GM21367 (cell line): ENCODE measurements around the gene HNRNPC.
"Not testable (repeated sequence)": the region's sequence is repeated elsewhere in the genome, so short reads cannot be mapped to it uniquely, and the experiment has no call there.

ENCODE experiments used
- ATAC-seq: cut with Tn5 transposase; IDR thresholded peaks from one replicate; pipeline ENCODE4 v1.9.1; 2021; ENCODE audit not compliant: unreplicated experiment

Gene HNRNPC

DNA sequence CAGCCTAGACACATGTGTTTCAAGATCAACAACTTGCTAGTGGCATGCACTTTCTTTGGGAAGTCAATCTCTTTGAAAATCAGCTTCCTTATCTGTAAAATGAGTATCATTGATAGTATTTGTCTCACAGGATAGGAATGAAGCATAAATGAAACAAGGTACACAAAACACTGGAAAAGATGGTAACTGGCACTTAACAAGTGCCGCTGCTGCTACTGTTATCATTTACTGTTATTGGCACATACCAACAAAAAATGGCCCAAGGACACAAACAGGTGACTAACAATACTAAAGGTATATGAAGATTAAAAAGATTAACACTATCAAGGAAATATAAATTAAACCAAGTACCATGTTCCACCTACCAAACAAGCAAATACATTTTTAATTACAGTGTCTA, 20.9 kb downstream of the HNRNPC start:
- ATAC-seq: no peak

DNA sequence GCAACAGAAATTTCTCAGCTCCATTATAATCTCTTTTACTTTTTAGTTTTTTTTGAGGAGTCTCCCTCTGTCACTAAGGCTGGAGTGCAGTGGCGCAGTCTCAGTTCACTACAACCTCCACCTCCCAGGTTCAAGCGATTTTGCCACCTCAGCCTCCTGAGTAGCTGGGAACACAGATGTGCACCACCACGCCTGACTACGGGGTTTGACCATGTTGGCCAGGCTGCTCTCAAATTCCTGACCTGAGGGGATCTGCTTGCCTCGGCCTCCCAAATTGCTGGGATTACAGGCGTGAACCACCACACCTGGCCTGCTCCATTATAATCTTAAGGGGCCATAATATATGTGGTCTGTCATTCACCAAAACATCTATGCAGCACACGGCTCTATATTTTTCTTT, 23.4 kb downstream of the HNRNPC start:
- ATAC-seq: no peak

DNA sequence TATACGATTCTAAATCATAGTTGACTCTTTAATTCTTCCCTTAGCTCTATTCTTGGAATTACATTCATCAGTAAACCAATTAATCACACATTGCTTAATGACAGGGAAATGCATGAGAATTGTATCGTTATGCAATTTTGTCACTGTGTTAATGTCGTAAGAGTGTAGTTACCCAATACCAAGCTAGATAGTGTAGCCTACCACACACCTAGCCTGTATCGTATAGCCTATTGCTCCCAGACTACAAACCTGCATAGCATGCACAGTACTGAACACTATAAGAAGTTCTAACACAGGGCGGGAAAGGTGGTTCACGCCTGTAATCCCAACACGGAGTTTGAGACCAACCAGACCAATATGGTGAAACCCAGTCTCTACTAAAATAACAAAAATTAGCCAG, 24.7 kb downstream of the HNRNPC start:
- no peak for ATAC-seq

DNA sequence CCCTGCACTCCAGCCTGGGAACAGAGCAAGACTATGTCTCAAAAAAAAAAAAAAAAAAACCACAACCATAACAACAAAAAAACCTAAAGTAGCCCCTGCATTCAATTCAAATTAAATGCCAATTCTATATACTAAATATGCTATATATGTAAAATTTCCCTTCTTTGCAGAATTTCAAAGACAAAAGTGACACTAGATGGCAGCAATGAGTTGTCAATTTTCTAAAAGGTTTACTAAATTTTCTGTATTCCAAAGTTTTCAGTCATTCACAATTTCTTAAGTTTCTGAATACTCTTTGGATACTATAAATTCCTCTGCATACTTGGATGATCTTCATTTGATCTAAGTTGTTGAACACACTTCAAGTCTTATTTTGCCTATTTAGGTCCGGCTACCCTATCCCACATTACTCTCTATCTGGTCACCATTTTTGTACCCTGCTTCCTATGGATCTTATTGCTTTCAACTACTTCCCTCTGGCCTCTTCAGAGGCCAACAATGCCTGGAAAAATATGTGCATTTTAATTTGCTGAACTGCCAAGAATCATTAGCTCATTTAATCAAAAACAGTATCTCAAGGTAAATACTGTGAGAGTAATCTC, 27.9 kb downstream of the HNRNPC start:
- no peak for ATAC-seq

DNA sequence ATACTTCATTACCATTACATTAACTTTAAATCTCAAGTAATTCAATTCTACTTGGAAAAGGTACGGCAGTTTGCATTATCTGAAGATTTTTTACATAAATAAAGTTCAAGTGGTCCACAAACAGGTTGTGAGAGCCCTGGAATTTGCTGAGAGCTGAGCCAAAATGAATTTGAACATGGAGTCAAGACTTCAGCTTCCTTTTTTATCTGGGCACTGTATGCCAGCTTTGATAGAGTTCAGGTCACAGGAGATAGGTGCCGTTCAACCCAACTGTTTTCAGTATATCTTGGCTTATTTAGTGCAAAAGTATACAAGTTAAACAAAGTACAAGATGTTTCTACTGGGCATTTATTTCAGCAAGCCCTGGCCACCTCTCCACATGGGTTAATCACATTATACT, 28.8 kb downstream of the HNRNPC start:
- no peak for ATAC-seq

DNA sequence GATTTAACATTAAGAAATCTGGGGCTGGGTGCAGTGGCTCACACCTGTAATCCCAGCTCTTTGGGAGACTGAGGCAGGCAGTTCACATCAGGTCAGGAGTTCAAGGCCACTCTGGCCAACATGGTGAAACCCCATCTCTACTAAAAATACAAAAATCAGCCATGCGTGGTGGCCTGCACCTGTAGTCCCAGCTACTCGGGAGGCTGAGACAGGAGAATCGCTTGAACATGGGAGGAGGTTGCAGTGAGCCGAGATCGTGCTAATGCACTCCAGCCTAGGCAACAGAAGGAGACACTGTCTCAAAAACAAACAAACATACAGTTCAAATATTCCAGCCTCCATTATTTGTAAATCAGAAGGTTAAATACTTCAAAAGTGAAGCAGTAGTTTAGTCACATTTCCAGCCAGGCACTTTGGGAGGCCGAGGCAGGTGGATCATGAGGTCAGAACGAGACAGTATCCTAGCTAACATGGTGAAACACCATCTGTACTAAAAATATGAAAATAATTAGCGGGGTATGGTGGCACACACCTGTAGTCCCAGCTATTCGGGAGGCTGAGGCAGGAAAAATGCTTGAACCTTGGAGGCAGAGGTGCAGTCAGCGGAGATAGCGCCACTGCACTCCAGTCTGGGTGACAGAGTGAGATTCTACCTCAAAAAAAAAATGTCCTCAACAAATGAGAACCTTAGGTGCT, 30.3 kb downstream of the HNRNPC start:
- no peak for ATAC-seq

DNA sequence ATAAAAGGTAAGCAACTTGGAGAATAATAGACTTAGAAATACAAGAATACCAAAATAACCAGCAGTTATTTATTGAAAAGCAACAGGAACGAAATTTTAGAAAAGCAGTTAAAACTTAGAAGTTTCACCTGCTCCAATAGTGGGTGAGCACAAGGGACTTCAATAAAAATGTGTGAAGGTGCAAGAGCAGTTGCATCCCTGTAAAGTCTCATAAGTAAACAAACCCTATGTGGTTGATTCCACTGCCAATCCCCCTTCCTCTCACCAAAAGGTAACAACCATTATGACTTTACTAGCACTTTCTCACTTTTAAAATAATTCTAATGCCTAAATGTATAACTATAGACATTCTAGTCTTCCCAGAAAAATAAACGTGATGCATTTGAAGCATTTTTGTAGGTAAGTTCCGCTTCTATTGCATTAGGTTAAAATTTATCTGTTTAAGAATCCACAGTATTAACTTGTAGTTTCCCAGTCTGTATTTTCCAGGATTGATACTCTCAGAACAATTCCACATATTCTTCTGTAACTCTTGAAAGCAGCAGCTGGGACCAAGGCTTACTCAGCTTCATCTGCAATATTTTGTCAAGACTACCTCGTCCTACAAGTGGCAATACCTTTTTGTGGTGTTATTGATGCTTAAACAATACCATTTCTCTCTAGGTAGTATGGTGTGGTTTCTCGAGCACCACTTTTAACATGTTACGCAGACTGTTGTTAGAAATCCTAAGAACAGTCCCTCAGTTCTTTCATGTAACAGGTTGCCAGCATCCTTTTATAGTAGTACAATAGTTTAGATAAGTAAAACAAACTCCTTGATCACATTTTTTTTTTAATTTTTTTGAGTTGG, 32.1 kb downstream of the HNRNPC start:
- no peak for ATAC-seq

DNA sequence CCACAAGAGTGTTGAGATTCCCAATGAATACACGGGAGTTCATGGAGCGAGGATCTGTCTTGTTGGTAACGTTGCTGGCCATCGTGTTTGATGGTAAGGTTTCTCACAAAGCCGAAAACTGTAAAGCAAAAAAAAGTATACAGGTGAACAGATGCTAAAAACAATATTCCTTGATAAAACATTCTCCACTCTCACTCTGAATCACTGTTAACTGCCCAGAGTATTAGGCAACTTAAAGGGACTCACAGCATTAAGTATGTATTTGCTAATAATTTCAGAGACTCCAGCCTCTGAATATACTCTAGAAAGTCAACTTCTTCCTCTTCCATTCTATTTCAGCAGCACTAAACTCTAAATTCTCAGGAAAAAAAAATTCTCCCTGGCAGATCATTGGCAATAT, 35.1 kb downstream of the HNRNPC start:
- no peak for ATAC-seq

DNA sequence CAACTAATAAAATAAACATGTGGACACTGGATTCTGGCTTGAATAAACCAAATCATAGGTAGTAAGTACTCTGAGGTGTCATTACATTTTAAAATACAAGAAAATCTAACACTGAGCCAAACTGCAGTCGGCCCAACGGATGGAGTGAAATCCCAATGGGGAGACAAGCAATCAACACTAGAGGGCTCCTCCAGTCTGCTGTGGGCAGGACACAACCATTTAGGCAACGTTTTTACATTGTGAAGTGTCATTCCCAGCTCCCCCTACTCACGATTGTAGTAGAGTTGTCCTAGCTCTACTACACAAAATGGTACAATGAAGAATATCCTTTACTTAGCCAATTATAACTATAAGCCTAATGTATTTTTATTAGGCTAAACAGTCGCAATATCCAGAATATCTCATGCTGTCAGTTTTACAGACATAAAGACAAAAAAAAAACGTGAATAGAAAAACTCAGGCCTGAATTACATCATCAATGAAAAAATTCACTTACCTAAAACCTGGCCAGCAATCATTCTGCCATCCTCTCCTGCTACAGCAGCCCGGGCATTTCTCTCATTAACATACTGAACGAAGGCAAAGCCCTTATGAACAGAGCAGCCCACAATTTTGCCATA, 35.7 kb downstream of the HNRNPC start:
- ATAC-seq: no peak

DNA sequence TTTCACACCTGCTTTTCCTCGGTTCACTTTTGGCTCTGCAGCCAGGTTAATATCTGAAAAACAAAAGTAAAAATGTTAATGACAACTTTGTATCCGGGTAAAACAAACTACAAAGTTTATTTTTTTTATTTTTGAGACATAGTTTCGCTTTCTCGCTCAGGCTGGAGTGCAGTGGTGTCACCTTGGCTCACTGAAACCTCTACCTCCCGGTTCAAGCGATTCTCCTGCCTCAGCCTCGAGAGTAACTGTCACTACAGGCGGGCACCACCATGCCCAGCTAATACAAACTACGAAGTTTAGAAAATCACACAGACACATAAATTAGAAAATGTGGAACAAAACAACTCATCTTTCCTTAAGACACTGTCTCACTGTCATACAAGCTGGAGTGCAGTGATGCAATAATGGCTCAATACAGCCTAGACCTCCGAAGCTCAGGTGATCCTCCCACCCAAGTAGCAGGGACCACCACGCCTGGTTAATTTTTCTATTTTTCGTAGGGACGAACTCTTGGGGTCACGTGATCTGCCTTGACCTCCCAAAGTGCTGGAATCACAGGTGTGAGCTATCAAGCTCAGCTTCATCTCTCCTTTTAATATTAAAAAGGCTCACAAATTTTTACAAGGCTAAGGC, 38.1 kb downstream of the HNRNPC start:
- ATAC-seq: no peak

DNA sequence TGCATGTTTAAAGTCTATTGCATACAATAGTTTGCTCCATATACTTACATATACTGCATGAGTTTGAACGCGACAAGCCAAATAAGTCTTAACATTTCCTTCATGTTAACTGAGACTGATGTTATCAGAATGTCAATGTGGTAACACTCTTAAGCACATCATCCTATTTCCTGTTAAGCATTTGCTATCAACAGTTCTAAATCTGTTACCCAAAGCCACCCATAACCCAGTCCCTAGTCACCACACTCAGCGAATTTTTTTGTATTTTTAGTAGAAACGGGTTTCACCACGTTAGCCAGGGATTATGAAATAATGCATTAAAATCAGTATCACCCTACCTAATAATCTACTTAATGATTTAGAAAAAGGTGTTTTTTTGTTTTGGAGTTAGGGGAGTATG, 39.4 kb downstream of the HNRNPC start:
- no peak for ATAC-seq

DNA sequence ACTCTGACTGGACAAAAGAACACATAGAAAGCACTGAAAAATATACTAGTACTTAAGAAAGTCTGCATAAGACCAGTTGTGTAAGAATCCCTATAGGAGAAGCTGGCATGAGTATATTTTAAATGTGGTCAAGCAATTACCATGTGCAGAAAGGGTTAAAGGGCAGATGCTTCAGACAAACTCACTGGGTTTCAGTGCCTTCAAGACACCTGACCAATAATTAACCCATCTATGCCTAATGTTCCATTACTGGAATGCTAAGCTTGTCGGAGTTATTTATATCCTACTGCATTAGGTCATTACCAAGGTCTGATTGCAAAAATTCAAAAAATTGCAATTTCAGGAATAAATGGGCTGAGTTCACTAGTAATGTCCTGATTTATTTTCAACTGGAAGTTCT, 41.3 kb downstream of the HNRNPC start:
- no peak for ATAC-seq

DNA sequence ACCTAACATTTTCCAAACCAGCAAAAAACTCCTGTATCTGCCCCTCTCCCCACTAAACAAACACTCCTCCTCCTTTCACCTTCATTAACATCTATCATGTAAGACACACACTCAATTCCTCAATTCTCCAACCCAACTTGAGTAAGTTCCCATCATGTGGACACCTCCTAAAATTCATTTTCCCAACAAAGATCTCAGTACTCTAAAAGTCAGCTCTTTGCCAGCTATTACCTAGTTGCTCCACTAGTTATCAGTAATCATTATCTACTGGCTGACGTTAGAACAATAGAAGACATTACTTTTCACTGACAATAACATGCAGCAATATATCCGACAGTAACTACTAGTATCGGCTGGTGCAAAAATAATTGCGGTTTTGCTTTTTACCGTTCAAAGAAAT, 42.1 kb downstream of the HNRNPC start:
- no peak for ATAC-seq

DNA sequence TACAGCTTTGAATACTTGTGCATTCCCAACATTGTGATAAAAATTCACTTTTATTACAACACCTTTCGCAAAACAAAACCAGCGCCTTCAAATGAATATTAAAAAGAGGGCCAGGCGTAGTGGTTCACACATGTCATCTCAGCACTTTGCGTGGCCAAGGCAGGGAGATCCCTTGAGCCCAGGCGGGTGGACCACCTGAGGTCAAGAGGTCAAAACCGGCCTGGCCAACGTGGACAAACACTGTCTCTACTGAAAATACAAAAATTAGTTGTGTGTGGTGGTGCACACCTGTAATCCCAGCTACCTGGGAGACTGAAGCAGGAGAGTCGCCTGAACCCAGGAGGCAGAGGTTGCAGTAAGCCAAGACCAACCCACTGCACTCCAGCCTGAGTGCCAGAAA, 42.8 kb downstream of the HNRNPC start:
- no peak for ATAC-seq

DNA sequence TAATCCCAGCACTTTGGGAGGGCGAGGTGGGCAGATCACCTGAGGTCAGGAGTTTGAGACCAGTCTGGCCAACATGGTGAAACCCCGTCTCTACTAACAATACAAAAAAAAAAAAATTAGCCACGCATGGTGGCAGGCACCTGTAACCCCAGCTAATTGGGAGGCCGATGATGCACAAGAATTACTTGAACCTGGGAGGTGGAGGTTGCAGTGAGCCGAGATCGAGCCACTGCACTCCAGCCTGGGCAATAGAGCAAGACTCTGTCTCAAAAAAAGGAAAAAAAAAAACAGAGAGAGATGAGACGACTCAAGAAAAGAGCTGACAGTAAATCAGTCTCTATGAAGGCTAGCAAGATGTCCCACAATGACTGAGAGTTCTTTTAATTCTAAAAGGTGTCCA, 44.1 kb downstream of the HNRNPC start:
- ATAC-seq: not testable (repeated sequence)

DNA sequence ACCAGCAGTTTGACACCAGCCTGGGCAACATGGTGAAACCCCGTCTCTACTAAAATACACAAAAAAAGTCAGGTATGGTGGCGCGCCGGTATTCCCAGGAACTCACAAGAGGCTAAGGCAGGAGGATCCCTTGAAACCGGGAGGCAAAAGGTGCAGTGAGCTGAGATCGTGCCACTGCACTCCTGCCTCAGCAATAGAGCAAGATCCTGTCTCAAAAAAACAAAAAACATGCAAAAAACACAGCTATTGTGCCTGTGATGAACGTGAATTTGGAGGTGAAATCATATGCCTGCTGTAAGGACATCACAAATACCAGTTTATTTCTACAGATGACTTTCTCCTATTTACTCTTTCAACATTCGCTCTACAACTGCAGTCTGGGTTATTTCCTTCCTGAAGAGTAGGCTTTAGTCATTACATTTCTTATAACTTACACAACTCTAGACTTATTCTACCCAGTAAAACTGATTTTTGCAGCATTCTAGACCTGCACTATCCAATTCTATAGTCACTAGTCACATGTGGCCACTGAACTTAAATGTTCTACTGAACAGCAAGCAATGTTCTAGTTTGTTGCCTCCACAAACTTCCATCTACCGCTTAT, 48.3 kb downstream of the HNRNPC start:
- ATAC-seq: no peak

DNA sequence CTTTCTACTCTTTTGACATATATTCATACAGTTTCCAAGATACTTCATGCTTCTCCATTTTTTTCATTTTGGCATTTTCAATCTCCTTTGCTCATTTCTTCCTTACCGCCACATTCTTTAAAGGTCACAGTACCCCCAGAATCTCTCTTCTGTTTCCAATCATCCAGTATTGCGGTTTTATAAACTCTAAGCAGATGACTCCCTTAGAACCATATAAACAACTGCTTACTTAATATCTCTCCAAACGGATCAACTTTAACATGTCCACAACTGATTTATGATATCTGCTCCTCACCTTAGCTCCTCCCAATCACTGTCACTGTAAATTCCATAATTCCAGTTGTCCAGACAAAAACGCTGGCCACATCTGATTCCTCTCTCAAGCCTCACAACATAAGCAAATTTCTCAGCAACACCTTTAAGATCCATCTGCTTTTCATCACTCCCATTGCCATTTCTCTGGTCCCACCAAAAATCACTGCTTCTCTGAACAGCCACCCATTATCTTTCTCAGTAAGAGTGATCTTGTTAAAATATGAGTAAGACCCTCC, 49.6 kb downstream of the HNRNPC start:
- ATAC-seq: no peak

DNA sequence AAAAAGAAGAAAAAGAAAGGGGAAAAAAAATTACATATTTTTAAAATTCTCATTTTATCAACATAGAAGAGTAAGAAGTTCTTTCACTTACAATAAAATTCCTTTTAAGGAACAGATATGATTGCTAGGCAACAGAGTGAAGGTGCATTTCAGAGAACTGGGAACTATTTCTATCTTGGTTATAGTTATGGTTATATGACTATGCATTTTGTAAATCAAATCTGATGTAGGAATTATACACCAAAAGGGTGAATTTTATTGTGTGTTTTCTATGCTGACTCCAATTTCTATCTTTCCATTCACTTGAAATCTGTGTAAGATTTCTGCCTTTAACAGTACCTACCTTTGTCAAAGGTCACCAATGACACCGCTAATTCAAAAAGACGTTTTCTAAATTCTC, 50.1 kb downstream of the HNRNPC start:
- ATAC-seq: no peak

DNA sequence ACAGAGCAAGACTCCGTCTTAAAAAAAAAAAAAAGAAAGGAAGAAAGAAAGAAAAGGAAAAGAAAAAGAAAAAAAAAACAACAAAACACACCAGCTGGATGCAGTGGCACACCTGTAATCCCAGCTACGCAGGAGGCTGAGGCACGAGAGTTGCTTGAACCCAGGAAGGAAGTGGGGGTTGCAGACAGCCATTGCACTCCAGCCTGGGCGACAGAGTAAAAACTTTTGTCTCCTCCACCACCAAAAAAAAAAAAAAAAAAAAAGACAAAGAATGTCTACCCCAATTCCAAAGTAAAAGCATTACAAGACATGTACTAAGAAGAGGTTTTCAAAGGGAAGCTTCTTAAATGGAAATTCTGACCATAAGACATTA, 53.4 kb downstream of the HNRNPC start:
- ATAC-seq: no peak

DNA sequence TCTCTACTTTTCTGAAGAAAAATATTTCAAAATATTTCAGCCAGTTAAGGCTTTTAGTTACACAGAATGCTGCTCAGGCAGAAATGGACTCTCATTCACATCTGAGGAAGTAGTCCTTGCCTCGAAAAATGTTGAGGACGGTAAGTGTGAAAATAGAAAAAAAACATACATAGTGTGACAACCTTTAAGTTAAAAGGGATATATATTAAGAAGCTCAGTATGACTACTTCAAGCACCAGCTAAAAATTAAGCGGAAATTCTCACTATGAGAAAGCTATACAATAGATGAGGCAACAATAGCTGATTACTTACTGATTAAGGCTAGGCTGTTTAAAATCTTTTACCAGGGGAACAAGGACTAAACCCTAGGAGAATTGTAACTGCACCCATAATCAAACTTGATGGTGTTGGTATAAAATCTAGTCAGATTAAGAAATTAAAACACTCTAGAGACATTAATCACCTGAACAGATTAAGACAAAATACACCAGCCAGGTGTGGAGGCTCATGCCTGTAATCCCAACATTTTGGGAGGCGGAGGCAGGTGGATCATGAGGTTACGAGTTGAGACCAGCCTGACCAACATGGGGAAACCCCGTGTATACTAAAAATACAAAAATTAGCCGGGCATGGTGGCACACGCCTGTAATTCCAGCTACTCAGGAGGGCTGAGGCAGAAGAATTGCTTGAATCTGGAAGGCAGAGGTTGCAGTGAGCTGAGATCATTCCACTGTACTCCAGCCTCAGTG, 53.9 kb downstream of the HNRNPC start:
- ATAC-seq: no peak
